Stimulated activated CD8-positive, alpha-beta memory T cell treated with anti-CD3 and anti-CD28 coated beads, Interleukin-15, amount 100 ng/mL, for 24 hours (primary cell): ENCODE measurements around the gene PPP1R10.
"Not testable (repeated sequence)": the region's sequence is repeated elsewhere in the genome, so short reads cannot be mapped to it uniquely, and the experiment has no call there.

Experiments used
- DNase-seq: peaks from one replicate; pipeline ENCODE4 v3.0.0-alpha.2; 2020; ENCODE audit warnings: low read depth

PPP1R10 gene

GRCh38 chr6:30616811-30617564 lies at the start of gene PPP1R10:
PPP1R10 (minus strand) TSS chr6:30617243; CDS start chr6:30609944, 7,299 bp downstream.
- peak; percentile 94 for DNase-seq

- not testable (repeated sequence) for DNase-seq
Measured at GRCh38 chr6:30666300-30666699, 49.3 kb upstream of the PPP1R10 start.

GRCh38 chr6:30664994-30665767 lies 48.1 kb upstream of the PPP1R10 start:
- DNase-seq = no peak

GRCh38 chr6:30657922-30658321 lies 40.9 kb upstream of the PPP1R10 start:
- not testable (repeated sequence) for DNase-seq

- no peak for DNase-seq
Measured at GRCh38 chr6:30657454-30657853, 40.4 kb upstream of the PPP1R10 start.

GRCh38 chr6:30656513-30656912 lies 39.5 kb upstream of the PPP1R10 start:
- no peak for DNase-seq

GRCh38 chr6:30655743-30656094 lies 38.7 kb upstream of the PPP1R10 start:
- DNase-seq = no peak

GRCh38 chr6:30654798-30655742 lies 38.0 kb upstream of the PPP1R10 start:
- no peak for DNase-seq

- no peak for DNase-seq
Measured at GRCh38 chr6:30651143-30651542, 34.1 kb upstream of the PPP1R10 start.

- DNase-seq = peak; percentile 52
Measured at GRCh38 chr6:30647242-30648116, 30.4 kb upstream of the PPP1R10 start.

GRCh38 chr6:30646450-30647241 lies 29.6 kb upstream of the PPP1R10 start, which contains the start of gene C6orf136:
C6orf136 (plus strand) TSS chr6:30647133; CDS start chr6:30647232, 99 bp downstream.
- peak; percentile 77 for DNase-seq

- DNase-seq = no peak
Measured at GRCh38 chr6:30645989-30646388, 28.9 kb upstream of the PPP1R10 start.

GRCh38 chr6:30644769-30645168 lies 27.7 kb upstream of the PPP1R10 start:
- DNase-seq = no peak

GRCh38 chr6:30643656-30644055 lies 26.6 kb upstream of the PPP1R10 start:
- no peak for DNase-seq

- DNase-seq = no peak
Measured at GRCh38 chr6:30641048-30641447, 24.0 kb upstream of the PPP1R10 start.

- no peak for DNase-seq
Measured at GRCh38 chr6:30640481-30640880, 23.4 kb upstream of the PPP1R10 start.

- no peak for DNase-seq
Measured at GRCh38 chr6:30635834-30636233, 18.8 kb upstream of the PPP1R10 start.

- DNase-seq = peak; percentile 78
Measured at GRCh38 chr6:30626484-30627366, 9.7 kb upstream of the PPP1R10 start, which contains the start of gene ATAT1. ATAT1 (plus strand) TSS chr6:30626874.

GRCh38 chr6:30625511-30625910 lies 8.5 kb upstream of the PPP1R10 start:
- no peak for DNase-seq
